Endodermal cell (in vitro differentiated cells): ENCODE results near the gene CCL23. TPM values are rescaled to one million over a fixed set of nuclear protein-coding genes. Genes with fewer than 3 reads are reported as not detected.

Experiments
- DNase-seq: peaks from one replicate; pipeline ENCODE4 v3.0.0-alpha.2; 2017
- H3K27ac ChIP-seq: 2 replicates; pipeline ENCODE4 v1.5.1; 2013; ENCODE audit warnings: mild to moderate bottlenecking, low read depth, low read length, moderate library complexity
- H3K27me3 ChIP-seq: 2 replicates; pipeline ENCODE4 v1.6.1; 2013; ENCODE audit warnings: mild to moderate bottlenecking, low read length, moderate library complexity; ENCODE audit not compliant: insufficient read depth, control insufficient read depth, poor library complexity, severe bottlenecking
- H3K36me3 ChIP-seq: 2 replicates; pipeline ENCODE4 v1.7.0; 2013; ENCODE audit warnings: mild to moderate bottlenecking, low read length, moderate library complexity; ENCODE audit not compliant: control insufficient read depth, insufficient read depth
- H3K4me1 ChIP-seq: one replicate; pipeline ENCODE4 v1.7.0; 2013; ENCODE audit warnings: low read length; ENCODE audit not compliant: control insufficient read depth, insufficient read depth
- H3K4me3 ChIP-seq: 2 replicates; pipeline ENCODE4 v1.5.1; 2013; ENCODE audit warnings: mild to moderate bottlenecking, low read length, moderate library complexity
- H3K9ac ChIP-seq: 2 replicates; pipeline ENCODE4 v1.6.1; 2013; ENCODE audit warnings: mild to moderate bottlenecking, low read length, moderate library complexity; ENCODE audit not compliant: poor library complexity, severe bottlenecking; ENCODE audit errors: extremely low read depth
- H3K9me3 ChIP-seq: 2 replicates; pipeline ENCODE4 v1.6.1; 2013; ENCODE audit warnings: mild to moderate bottlenecking, low read length, moderate library complexity; ENCODE audit not compliant: control insufficient read depth
- H3K27ac Mint-ChIP-seq: 2 replicates; pipeline ENCODE4 v1.8.0; 2020; ENCODE audit warnings: mixed read lengths
- H3K27me3 Mint-ChIP-seq: 2 replicates; pipeline ENCODE4 v1.8.0; 2021; ENCODE audit warnings: mild to moderate bottlenecking, mixed read lengths; ENCODE audit not compliant: insufficient read depth
- H3K36me3 Mint-ChIP-seq: 2 replicates; pipeline ENCODE4 v1.8.0; 2020; ENCODE audit warnings: low read depth, mixed read lengths
- H3K4me1 Mint-ChIP-seq: 2 replicates; pipeline ENCODE4 v1.8.0; 2020; ENCODE audit warnings: mixed read lengths
- H3K4me3 Mint-ChIP-seq: 2 replicates; pipeline ENCODE4 v1.8.0; 2020; ENCODE audit warnings: mild to moderate bottlenecking, moderate library complexity, mixed read lengths
- H3K9me3 Mint-ChIP-seq: 2 replicates; pipeline ENCODE4 v1.8.0; 2020; ENCODE audit warnings: mild to moderate bottlenecking, mixed read lengths
- WGBS, 2 experiments: methylation state at CpG; one replicate each; pipeline versions ENCODE4 v1.1.5 to v1.1.7; 2013; ENCODE audit warnings: missing lambda C conversion rate in 2 of 2, mixed read lengths in 1 of 2; ENCODE audit not compliant: insufficient coverage in 1 of 2, insufficient read length in 1 of 2; 5-methylcytosine and 5-hydroxymethylcytosine counted together
- total RNA-seq, 2 donors: library from RNA; stranded (reverse); fragmentation: NEBNext Ultra II Directional in 1 of 2; extraction: Animal tissue kit (Norgen Biotek cat#: 25700) in 1 of 2; gene quantifications; 2 replicates in 1 of 2; 3 replicates in 1 of 2; pipeline ENCODE4 v1.2.1, GENCODE V29; 2021
- TF ChIP-seq, protein P1 (sequence below): fragments of 200-600 bp; sonication (generic); conservative IDR thresholded peaks from 2 replicates; pipeline ENCODE4 v1.5.0; 2021; ENCODE audit warnings: antibody characterized with exemption, mild to moderate bottlenecking

CCL23 gene
- total RNA-seq, 2 donors from 2014 or later = not detected

DNA sequence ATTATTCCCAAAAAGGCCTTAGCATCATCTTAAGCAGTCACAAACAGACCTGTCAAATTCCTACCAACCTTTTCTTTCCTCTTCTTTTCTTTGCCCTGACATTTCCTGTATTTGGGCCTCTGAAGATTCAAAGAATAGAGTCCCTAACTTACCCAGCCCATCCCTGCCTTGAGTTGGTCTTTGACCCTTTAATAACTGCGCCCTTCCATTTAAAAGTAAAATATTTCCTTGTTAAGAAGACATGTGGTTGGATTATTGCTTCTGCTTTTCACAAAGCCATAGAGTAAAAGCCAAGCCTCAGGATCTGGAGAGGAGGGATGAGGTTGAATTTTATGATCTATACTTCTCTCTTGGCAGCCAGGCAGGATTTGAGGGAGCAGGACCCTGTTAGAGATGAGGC is 13.2 kb upstream of the CCL23 start:
- no peaks in the 10 kb centered on the region for H3K9me3 Mint-ChIP-seq
- no peak for DNase-seq
- H3K4me3 ChIP-seq = no peak overlapping the region
- H3K9me3 ChIP-seq = no peaks in the 10 kb centered on the region
- H3K27ac Mint-ChIP-seq = no peak overlapping the region
- H3K36me3 Mint-ChIP-seq = no peaks in the 10 kb centered on the region
- no peaks in the 10 kb centered on the region for H3K36me3 ChIP-seq
- H3K4me3 Mint-ChIP-seq = no peak overlapping the region
- 86% methylated on average over 1 of the region's 1 CpG; no CpG with 5 or more reads in 1 of the 2 experiments for WGBS, 2 experiments
- no peaks in the 10 kb centered on the region for H3K4me1 ChIP-seq
- no peak overlapping the region for H3K27ac ChIP-seq
- no peaks in the 10 kb centered on the region for H3K4me1 Mint-ChIP-seq
- TF ChIP-seq, protein P1, sequence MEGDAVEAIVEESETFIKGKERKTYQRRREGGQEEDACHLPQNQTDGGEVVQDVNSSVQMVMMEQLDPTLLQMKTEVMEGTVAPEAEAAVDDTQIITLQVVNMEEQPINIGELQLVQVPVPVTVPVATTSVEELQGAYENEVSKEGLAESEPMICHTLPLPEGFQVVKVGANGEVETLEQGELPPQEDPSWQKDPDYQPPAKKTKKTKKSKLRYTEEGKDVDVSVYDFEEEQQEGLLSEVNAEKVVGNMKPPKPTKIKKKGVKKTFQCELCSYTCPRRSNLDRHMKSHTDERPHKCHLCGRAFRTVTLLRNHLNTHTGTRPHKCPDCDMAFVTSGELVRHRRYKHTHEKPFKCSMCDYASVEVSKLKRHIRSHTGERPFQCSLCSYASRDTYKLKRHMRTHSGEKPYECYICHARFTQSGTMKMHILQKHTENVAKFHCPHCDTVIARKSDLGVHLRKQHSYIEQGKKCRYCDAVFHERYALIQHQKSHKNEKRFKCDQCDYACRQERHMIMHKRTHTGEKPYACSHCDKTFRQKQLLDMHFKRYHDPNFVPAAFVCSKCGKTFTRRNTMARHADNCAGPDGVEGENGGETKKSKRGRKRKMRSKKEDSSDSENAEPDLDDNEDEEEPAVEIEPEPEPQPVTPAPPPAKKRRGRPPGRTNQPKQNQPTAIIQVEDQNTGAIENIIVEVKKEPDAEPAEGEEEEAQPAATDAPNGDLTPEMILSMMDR = no peak
- H3K27me3 Mint-ChIP-seq = peaks cover 8% of the 10 kb centered on the region
- no peaks in the 10 kb centered on the region for H3K27me3 ChIP-seq
- H3K9ac ChIP-seq = no peak overlapping the region

DNA sequence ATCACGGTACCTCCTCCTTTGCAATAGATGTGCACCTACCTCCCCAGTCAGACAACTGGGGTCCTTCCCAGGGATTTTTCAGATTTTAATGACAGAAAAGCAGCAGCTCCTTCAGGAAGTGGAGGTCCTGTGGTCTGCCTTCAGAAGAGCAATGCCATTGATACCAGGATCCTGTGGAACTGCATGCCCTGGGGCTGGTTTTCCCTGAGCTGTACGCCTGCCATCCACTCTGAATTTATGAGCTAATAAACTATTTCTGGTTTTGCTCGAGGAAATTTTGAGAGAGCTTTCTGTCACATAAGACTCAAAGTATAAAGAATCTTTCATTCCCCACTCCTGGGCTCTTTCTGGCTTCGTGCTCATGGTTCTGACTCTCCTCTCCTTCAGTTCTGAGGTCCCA is 10.0 kb upstream of the CCL23 start:
- WGBS, 2 experiments = 76 to 80% methylated on average over 3 to 4 of the region's 4 CpGs
- H3K27ac ChIP-seq = no peak overlapping the region
- no peaks in the 10 kb centered on the region for H3K4me1 ChIP-seq
- no peaks in the 10 kb centered on the region for H3K36me3 ChIP-seq
- H3K4me1 Mint-ChIP-seq = no peaks in the 10 kb centered on the region
- no peaks in the 10 kb centered on the region for H3K9me3 ChIP-seq
- H3K4me3 Mint-ChIP-seq = no peak overlapping the region
- peaks cover 3% of the 10 kb centered on the region for H3K27me3 Mint-ChIP-seq
- no peak for DNase-seq
- H3K9ac ChIP-seq = no peak overlapping the region
- H3K9me3 Mint-ChIP-seq = peaks cover 6% of the 10 kb centered on the region
- H3K36me3 Mint-ChIP-seq = no peaks in the 10 kb centered on the region
- TF ChIP-seq, protein P1 = no peak
- no peak overlapping the region for H3K27ac Mint-ChIP-seq
- no peak overlapping the region for H3K4me3 ChIP-seq
- H3K27me3 ChIP-seq = no peaks in the 10 kb centered on the region

DNA sequence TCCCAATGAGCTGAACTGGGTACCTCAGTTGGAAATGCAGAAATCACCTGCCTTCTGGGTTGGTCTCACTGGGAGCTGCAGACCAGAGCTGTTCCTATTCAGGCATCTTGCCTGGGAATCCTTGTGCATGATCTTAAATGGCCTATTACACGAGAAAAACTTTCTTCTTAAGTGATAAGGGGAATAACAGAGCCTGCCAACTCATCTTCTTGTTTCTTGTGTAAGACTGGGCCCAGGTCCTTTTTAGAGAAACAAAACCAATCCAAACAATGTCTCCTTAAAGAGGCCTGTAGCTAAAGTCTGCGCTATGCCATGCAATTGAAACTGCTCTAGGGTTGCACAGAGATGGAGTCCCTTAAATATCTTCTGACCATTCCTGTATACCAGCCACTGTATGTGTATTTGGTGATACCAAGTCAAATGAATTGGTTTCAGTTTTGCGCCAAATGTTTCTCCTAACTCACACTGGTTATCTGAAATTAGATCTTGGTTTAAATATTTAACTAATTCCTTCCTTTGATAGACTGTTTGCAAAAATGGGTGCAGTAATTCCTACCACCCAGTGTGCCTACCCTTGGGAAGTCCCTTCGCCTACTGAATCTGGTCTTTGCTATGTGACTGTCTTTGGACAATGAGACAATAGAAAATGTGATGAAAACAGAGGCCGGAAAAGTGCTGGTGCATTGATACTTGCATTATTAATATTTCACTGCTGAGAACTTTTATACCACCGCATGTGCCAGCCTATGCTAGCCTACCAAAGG is 6.5 kb upstream of the CCL23 start:
- no peaks in the 10 kb centered on the region for H3K36me3 Mint-ChIP-seq
- TF ChIP-seq, protein P1 = no peak
- no peak overlapping the region for H3K27ac Mint-ChIP-seq
- Histone ChIP-seq H3K4me3 (no peak overlapping the region), H3K9ac (no peak overlapping the region), H3K27me3 (peaks cover 7% of the 10 kb centered on the region), H3K27ac (no peak overlapping the region), H3K9me3 (no peaks in the 10 kb centered on the region), H3K36me3 (no peaks in the 10 kb centered on the region), H3K4me1 (no peaks in the 10 kb centered on the region)
- 92 to 94% methylated on average over 2 to 5 of the region's 6 CpGs for WGBS, 2 experiments
- no peaks in the 10 kb centered on the region for H3K4me1 Mint-ChIP-seq
- DNase-seq = no peak
- H3K27me3 Mint-ChIP-seq = peaks cover 17% of the 10 kb centered on the region
- H3K4me3 Mint-ChIP-seq = no peak overlapping the region
- peaks cover 6% of the 10 kb centered on the region for H3K9me3 Mint-ChIP-seq
